Posterior vena cava (tissue), 2 donors: ENCODE data around the gene CREG2. TPM values are rescaled to one million over a fixed set of nuclear protein-coding genes. Genes with fewer than 3 reads are reported as not detected.
"Not testable (repeated sequence)": the region's sequence is repeated elsewhere in the genome, so short reads cannot be mapped to it uniquely, and the experiment has no call there.

Experiments
- DNase-seq: peaks from one replicate; pipeline ENCODE4 v3.0.0-alpha.2; 2020; ENCODE audit warnings: low spot score
- intact Hi-C, 2 donors: fragments of 100-400 bp; cut with DNase I; formaldehyde crosslinking; loops; one replicate each; pipeline versions ENCODE4 v1.14.1 to v1.14.2; 2022 to 2023
- total RNA-seq, 2 donors: library from RNA; stranded (reverse); fragmentation: NEBNext Ultra II Directional; extraction: Animal tissue kit (Norgen Biotek cat#: 25700); gene quantifications; one replicate each; pipeline ENCODE4 v1.2.1, GENCODE V29; 2021
- donor health status: DM: yes; HTN: yes; CAD: no.
- donor health status: DM: yes; HTN: yes; CAD: no.

CREG2 gene
- total RNA-seq, 2 donors from 2014 or later, result not detected

DNA sequence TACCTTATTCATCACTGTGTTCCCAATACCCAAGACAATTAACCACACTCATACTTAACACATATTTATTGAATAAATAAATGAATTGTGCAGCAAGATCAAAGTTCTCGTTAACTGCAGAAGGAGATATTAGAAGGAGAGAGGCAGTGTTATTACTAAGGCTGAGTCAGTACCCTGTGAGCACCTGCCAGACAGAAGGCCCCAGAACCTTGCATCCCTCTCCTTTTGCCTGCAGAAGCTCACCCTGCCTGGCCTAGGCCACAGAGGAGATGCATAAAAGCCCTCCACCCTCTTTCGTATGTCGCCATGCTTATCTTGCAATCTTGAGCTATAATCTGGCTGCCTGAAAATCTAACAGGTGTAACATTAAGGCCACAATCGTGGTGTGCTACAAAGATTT is 58.3 kb downstream of the CREG2 start:
- no peak for DNase-seq
- intact Hi-C loops, result no loop called here

GRCh38 chr2:101328474-101329007 is 58.8 kb downstream of the CREG2 start:
- intact Hi-C loops, result no loop called here
- no peak for DNase-seq

- DNase-seq, result no peak
- intact Hi-C loops, result no loop called here
These were observed 59.4 kb downstream of the CREG2 start for GRCh38 chr2:101327863-101328394.

- no peak for DNase-seq
- intact Hi-C loops, result no loop called here
These were observed 61.9 kb downstream of the CREG2 start for GRCh38 chr2:101325425-101325824.

GRCh38 chr2:101316568-101316967 is 70.7 kb downstream of the CREG2 start:
- intact Hi-C loops, DNase-seq: not testable (repeated sequence)

DNA sequence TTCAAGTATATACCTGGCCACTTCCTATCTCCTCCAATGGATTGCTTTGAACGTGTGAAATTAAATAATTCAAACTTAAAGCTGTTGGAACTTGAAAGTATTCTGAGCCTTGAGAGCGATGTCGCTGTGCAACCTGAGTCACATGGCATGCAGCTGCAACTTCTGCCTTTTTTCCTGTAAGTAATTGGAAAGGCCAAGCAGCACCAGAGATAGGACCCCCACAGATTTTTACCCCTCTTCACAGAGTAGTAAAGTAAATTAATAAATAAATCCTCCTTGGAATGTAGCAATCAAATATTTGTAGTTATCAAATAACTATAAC is 75.6 kb downstream of the CREG2 start:
- DNase-seq, result no peak
- intact Hi-C loops, result loop anchor here in 1 of 2 donors (2.0 kb wide), 1 partner anchor 69 kb away; no protein-coding TSS in a partner anchor

DNA sequence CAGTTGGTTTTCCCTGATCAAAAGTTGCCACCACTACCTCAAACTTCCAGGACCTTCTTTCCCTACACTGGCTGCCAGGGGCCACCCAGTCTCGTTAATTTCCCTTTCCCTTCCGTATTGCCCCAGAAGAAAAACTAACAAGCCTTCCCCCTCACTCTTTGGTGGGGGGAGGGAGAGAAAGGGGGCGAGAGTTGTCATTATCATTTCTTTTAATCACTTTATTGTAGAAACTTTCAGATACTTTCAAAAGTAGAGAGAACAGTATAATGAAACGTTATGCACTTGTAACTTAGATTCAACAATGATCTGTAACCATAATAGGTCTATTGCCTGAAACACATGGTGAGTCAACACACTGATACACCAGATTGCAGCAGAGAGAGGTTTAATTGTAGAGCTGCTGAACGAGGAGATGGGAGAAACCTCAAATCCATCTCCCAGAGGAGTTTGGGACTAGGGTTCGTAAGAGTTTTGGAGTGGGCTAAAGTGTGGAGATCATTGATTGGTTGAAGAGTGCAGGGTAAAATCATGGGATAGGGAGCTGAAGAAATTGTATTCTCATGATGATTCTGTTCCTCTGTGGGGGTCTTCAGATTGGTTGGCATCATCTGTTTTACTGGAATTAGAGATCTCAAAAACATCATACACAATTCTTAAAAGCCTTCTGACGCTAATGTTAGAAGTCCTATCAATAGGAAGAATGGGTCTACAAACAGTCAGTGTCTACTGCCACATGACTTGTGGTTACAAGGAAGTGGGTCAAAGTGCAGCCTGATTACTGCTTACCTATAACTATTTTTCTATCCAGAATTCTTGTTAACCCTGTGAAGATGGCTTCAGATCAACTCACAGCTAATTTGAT is 76.2 kb downstream of the CREG2 start:
- no peak for DNase-seq
- intact Hi-C loops, result loop anchor here in 1 of 2 donors (2.0 kb wide), 1 partner anchor 68 kb away; no protein-coding TSS in a partner anchor

GRCh38 chr2:101310090-101310833 is 77.0 kb downstream of the CREG2 start:
- intact Hi-C loops, result loop anchor here in 1 of 2 donors (2.0 kb wide), 1 partner anchor 67 kb away; no protein-coding TSS in a partner anchor
- no peak for DNase-seq

DNA sequence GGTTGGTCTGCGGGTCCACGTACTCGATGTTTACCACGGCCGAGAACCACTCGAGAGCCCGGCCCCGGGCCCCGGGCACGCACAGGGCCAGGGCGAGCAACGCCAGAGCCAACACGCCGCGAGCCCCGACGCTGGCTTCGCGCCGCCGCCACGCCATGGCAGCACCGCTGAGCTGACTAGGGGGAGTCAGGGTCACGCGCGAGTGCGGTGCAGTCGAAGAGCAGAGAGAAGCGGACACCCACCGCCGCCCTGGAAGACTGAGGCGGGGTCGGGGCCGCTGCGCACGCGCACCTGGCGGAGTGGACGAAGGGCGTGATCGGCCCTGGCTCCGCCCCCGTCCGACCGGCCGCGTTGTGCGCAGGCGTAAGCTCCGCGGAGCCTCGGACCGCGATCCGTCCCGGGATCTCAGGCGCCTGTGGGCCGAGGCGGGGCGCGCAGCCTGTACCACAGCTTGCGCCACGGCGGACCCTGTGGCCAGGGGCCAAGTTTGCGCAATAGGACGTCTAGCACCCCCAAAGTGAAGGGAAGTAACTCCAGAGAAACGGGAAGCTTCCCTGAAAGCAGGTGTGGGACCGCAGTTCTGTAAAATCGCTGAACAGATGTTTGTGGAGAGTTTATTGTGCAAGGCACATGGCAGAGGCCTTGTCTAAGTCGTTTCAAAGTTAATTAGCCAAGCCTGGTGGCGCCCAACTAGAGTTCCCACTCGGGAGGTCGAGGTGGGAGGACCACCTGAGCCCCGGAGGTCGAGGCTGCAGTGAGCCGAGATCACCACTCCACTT is 78.7 kb downstream of the CREG2 start, which contains the start of gene RNF149:
Gene RNF149 (minus strand): TSS at position 270 of the 779 bp plus-strand sequence. CDS start 113 bp downstream, at position 157.
- peak; percentile 99 for DNase-seq
- intact Hi-C loops, result no loop called here

DNA sequence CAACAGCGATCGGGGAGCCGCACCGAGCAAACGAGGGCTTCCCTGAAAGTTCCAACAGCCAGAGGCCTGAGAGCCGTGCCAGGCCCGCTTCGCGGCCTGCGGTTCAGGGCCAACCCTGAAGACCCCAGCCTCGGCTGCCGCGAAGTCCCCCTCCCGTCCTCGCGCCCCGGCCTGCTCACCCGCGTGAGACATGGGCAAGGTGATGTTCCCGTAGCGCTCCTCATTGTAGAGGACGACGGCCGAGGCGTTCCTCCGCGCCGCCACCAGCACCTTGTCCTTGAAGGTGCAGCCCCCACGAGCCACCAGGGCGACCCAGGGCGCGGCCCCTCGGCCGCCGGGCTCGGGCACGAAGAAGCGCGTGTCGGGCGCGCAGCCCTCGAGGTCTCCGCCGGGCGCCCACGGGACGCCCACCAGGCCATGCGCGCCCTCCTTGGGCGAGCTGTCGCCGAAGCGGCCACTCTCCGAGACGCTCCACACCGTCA is 79.3 kb downstream of the CREG2 start:
- intact Hi-C loops, result no loop called here
- DNase-seq, result no peak

GRCh38 chr2:101307503-101307902 is 79.8 kb downstream of the CREG2 start:
- intact Hi-C loops, result no loop called here
- no peak for DNase-seq

- intact Hi-C loops, result no loop called here
- DNase-seq, result no peak
These were observed 80.9 kb downstream of the CREG2 start for GRCh38 chr2:101306410-101306809.

- intact Hi-C loops, result no loop called here
- no peak for DNase-seq
These were observed 81.7 kb downstream of the CREG2 start for GRCh38 chr2:101305492-101306078.

DNA sequence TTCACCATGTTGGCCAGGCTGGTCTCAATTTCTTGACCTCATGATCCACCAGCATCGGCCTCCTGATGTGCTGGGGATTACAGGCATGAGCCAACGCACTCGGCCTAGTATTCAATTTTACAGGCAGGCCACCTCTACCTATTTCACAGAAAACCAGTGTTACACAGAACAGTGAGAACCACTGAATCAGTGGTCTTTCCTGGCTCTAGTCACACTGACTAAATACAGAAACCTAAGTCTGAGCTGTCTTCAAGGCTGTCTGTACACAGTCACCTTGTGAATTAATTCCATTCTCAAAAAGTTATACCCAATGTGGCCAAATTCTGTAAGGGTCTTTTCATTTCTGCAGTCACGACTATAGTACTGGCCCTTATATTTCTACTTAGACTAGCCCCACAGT is 82.3 kb downstream of the CREG2 start:
- intact Hi-C loops, result no loop called here
- no peak for DNase-seq

DNA sequence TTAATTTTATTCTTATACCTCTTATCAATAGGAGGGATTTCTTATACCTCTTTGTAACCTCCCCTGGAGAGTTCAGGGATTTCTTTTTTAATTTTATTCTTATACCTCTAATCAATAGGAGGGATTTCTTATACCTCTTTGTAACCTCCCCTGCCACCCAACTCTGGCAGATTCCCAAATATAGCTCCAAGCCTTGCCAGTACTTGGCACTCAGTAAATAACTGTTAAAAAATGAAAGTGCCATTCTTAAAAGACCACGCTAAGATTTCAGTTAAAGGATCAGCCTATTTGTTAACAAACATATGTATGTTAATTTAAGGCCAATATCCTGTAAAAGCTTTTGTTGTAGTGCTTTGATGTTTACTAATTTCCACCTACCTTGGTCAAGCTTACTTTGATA is 83.6 kb downstream of the CREG2 start:
- intact Hi-C loops, result no loop called here

GRCh38 chr2:101302016-101302415 is 85.3 kb downstream of the CREG2 start:
- no peak for DNase-seq
- intact Hi-C loops, result no loop called here

More for the DNA sequence above, 83.6 kb downstream of the CREG2 start:
- no peak for DNase-seq

GRCh38 chr2:101300836-101301235 is 86.5 kb downstream of the CREG2 start:
- intact Hi-C loops, result no loop called here
- no peak for DNase-seq

DNA sequence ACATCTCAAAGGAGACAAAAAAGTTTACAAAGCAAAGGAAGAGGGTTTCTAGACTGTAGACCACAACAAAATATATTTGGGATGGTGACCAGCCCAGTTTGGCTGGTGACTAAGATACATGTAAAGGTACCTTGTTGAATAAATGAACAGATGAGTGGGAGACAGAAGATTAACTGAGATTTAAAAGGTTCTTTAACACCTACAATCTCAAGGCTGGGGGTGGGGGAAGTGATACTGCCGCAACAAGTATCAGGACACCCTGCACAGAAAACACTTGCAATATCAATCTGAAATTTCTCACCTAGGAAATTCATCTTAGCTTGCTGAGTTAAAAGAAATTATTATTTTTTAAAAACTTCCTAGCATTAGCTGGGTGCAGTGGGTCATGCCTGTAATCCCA is 87.1 kb downstream of the CREG2 start:
- intact Hi-C loops, result no loop called here
- DNase-seq, result no peak

DNA sequence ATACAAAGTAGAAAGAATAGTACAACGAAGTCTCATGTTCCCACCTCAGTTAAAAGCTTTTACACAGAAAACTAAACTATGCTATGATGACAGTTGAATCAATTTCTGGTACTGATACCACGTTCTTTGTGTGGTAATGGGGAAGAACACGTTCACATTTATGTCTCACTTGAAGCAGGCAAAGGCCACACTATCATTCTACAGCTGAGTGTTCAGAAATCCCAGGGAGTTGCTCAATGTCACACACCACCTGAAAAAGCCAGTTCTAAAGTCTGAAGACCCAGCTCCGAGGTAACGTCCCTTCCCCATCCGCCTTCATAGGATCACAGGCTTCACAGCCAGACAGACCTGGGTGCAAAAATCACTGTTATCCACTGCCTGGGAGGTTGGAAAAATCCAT is 87.7 kb downstream of the CREG2 start:
- DNase-seq, result no peak
- intact Hi-C loops, result no loop called here
